Stimulated activated effector memory CD8-positive, alpha-beta T cell treated with anti-CD3 and anti-CD28 coated beads, Interleukin-12 subunit alpha, Interleukin-12 subunit beta, amount 100 ng/mL, for 72 hours (primary cell): ENCODE data around the gene FAM50A.

ENCODE experiments used
- ATAC-seq: fragments of 150-1000 bp; cut with Tn5 transposase; 2 replicates; pipeline ENCODE4 v1.10.0; 2021
- DNase-seq, 2 donors: peaks; one replicate each; pipeline ENCODE4 v3.0.0; 2021 to 2022; ENCODE audit warnings: low spot score in 2 of 2
- H3K27ac Mint-ChIP-seq: one replicate; pipeline ENCODE4 v1.8.0; 2022; ENCODE audit warnings: mild to moderate bottlenecking, mixed read lengths
- H3K36me3 Mint-ChIP-seq: one replicate; pipeline ENCODE4 v1.8.0; 2022; ENCODE audit warnings: mild to moderate bottlenecking, mixed read lengths
- H3K4me1 Mint-ChIP-seq: one replicate; pipeline ENCODE4 v1.8.0; 2022; ENCODE audit warnings: mixed read lengths
- H3K4me3 Mint-ChIP-seq: one replicate; pipeline ENCODE4 v1.8.0; 2022; ENCODE audit warnings: mild to moderate bottlenecking, mixed read lengths
- H3K9me3 Mint-ChIP-seq: one replicate; pipeline ENCODE4 v1.8.0; 2022; ENCODE audit warnings: mixed read lengths

Gene FAM50A

GRCh38 chrX:154462396-154462795, 18.5 kb downstream of the FAM50A start:
- Mint-ChIP-seq H3K4me3 (no peak overlapping the region), H3K27ac (no peak overlapping the region), H3K9me3 (no peaks in the 10 kb centered on the region), H3K4me1 (peaks cover 26% of the 10 kb centered on the region), H3K36me3 (peaks cover 46% of the 10 kb centered on the region)
- DNase-seq (no peak), ATAC-seq (no peak)

GRCh38 chrX:154463611-154464220, 19.8 kb downstream of the FAM50A start:
- Mint-ChIP-seq H3K4me1 (peaks cover 24% of the 10 kb centered on the region), H3K4me3 (no peak overlapping the region), H3K36me3 (peaks cover 49% of the 10 kb centered on the region), H3K27ac (no peak overlapping the region), H3K9me3 (no peaks in the 10 kb centered on the region)
- no peak for ATAC-seq
- no peak for DNase-seq

GRCh38 chrX:154464806-154465365, 20.9 kb downstream of the FAM50A start:
- ATAC-seq, result no peak
- Mint-ChIP-seq H3K9me3 (no peaks in the 10 kb centered on the region), H3K4me1 (peaks cover 16% of the 10 kb centered on the region), H3K4me3 (no peak overlapping the region), H3K27ac (no peak overlapping the region), H3K36me3 (peaks cover 61% of the 10 kb centered on the region)
- DNase-seq, result no peak

- Mint-ChIP-seq H3K27ac (no peak overlapping the region), H3K4me1 (peaks cover 11% of the 10 kb centered on the region), H3K36me3 (peaks cover 64% of the 10 kb centered on the region), H3K4me3 (no peak overlapping the region), H3K9me3 (no peaks in the 10 kb centered on the region)
- DNase-seq (no peak), ATAC-seq (no peak)
Measured at GRCh38 chrX:154465601-154466000, 21.7 kb downstream of the FAM50A start.

GRCh38 chrX:154466036-154466435, 22.1 kb downstream of the FAM50A start:
- H3K4me1 Mint-ChIP-seq, result peaks cover 11% of the 10 kb centered on the region
- H3K27ac Mint-ChIP-seq, result no peak overlapping the region
- peaks cover 64% of the 10 kb centered on the region for H3K36me3 Mint-ChIP-seq
- H3K4me3 Mint-ChIP-seq, result no peak overlapping the region
- no peak for DNase-seq
- no peaks in the 10 kb centered on the region for H3K9me3 Mint-ChIP-seq
- ATAC-seq, result no peak

GRCh38 chrX:154466907-154467306, 23.0 kb downstream of the FAM50A start:
- DNase-seq (no peak), ATAC-seq (no peak)
- Mint-ChIP-seq H3K4me1 (peaks cover 3% of the 10 kb centered on the region), H3K27ac (no peak overlapping the region), H3K36me3 (peaks cover 60% of the 10 kb centered on the region), H3K4me3 (no peak overlapping the region), H3K9me3 (no peaks in the 10 kb centered on the region)

GRCh38 chrX:154467556-154467955, 23.6 kb downstream of the FAM50A start:
- Mint-ChIP-seq H3K27ac (no peak overlapping the region), H3K36me3 (peaks cover 57% of the 10 kb centered on the region), H3K9me3 (no peaks in the 10 kb centered on the region), H3K4me1 (no peaks in the 10 kb centered on the region), H3K4me3 (no peak overlapping the region)
- no peak for ATAC-seq
- no peak for DNase-seq

GRCh38 chrX:154468217-154468616, 24.3 kb downstream of the FAM50A start:
- no peak overlapping the region for H3K4me3 Mint-ChIP-seq
- H3K9me3 Mint-ChIP-seq, result no peaks in the 10 kb centered on the region
- no peak overlapping the region for H3K27ac Mint-ChIP-seq
- ATAC-seq (no peak), DNase-seq (no peak)
- peaks cover 52% of the 10 kb centered on the region for H3K36me3 Mint-ChIP-seq
- H3K4me1 Mint-ChIP-seq, result no peaks in the 10 kb centered on the region

GRCh38 chrX:154469114-154469513, 25.2 kb downstream of the FAM50A start:
- Mint-ChIP-seq H3K4me3 (no peak overlapping the region), H3K4me1 (no peaks in the 10 kb centered on the region), H3K36me3 (peaks cover 59% of the 10 kb centered on the region), H3K27ac (no peak overlapping the region), H3K9me3 (no peaks in the 10 kb centered on the region)
- ATAC-seq (no peak), DNase-seq (no peak)

GRCh38 chrX:154469880-154470279, 25.9 kb downstream of the FAM50A start:
- Mint-ChIP-seq H3K4me1 (no peaks in the 10 kb centered on the region), H3K36me3 (peaks cover 66% of the 10 kb centered on the region), H3K27ac (no peak overlapping the region), H3K4me3 (no peak overlapping the region), H3K9me3 (no peaks in the 10 kb centered on the region)
- ATAC-seq (no peak), DNase-seq (no peak)

- ATAC-seq, result no peak
- no peak overlapping the region for H3K4me3 Mint-ChIP-seq
- no peaks in the 10 kb centered on the region for H3K9me3 Mint-ChIP-seq
- H3K4me1 Mint-ChIP-seq, result peaks cover 2% of the 10 kb centered on the region
- H3K27ac Mint-ChIP-seq, result no peak overlapping the region
- peaks cover 68% of the 10 kb centered on the region for H3K36me3 Mint-ChIP-seq
- no peak for DNase-seq
Measured at GRCh38 chrX:154470434-154470833, 26.5 kb downstream of the FAM50A start.

- Mint-ChIP-seq H3K9me3 (no peaks in the 10 kb centered on the region), H3K4me1 (peaks cover 5% of the 10 kb centered on the region), H3K36me3 (peaks cover 65% of the 10 kb centered on the region), H3K27ac (no peak overlapping the region), H3K4me3 (no peak overlapping the region)
- DNase-seq (no peak), ATAC-seq (no peak)
Measured at GRCh38 chrX:154470914-154471568, 27.1 kb downstream of the FAM50A start.

- DNase-seq (no peak), ATAC-seq (no peak)
- no peaks in the 10 kb centered on the region for H3K9me3 Mint-ChIP-seq
- H3K4me1 Mint-ChIP-seq, result peaks cover 5% of the 10 kb centered on the region
- no peak overlapping the region for H3K27ac Mint-ChIP-seq
- H3K4me3 Mint-ChIP-seq, result no peak overlapping the region
- H3K36me3 Mint-ChIP-seq, result peaks cover 60% of the 10 kb centered on the region
Measured at GRCh38 chrX:154471839-154472684, 28.1 kb downstream of the FAM50A start.

- Mint-ChIP-seq H3K4me3 (no peak overlapping the region), H3K36me3 (peaks cover 61% of the 10 kb centered on the region), H3K27ac (peak overlapping the region; percentile 81), H3K9me3 (no peaks in the 10 kb centered on the region), H3K4me1 (peaks cover 5% of the 10 kb centered on the region)
- ATAC-seq, result no peak
- no peak for DNase-seq
Measured at GRCh38 chrX:154472685-154473632, 29.0 kb downstream of the FAM50A start.

- no peak overlapping the region for H3K4me3 Mint-ChIP-seq
- H3K4me1 Mint-ChIP-seq, result peaks cover 5% of the 10 kb centered on the region
- no peaks in the 10 kb centered on the region for H3K9me3 Mint-ChIP-seq
- peaks cover 61% of the 10 kb centered on the region for H3K36me3 Mint-ChIP-seq
- ATAC-seq (no peak), DNase-seq (no peak)
- peak overlapping the region; percentile 81 for H3K27ac Mint-ChIP-seq
Measured at GRCh38 chrX:154473683-154474082, 29.7 kb downstream of the FAM50A start.
